LNCAP (cell line): ENCODE data around the gene SOX18.

ENCODE experiments used
- CTCF ChIP-seq: fragments of 450-650 bp; IDR thresholded peaks from 2 replicates; pipeline ENCODE4 v1.5.1; 2017; ENCODE audit warnings: mild to moderate bottlenecking

Gene SOX18

GRCh38 chr20:64082820-64083377 lies 33.5 kb upstream of the SOX18 start:
- no peak for TF ChIP-seq CTCF

GRCh38 chr20:64082126-64082731 lies 32.8 kb upstream of the SOX18 start:
- TF ChIP-seq CTCF: no peak

- TF ChIP-seq CTCF: no peak
These were observed 32.2 kb upstream of the SOX18 start for GRCh38 chr20:64081624-64081964.

- no peak for TF ChIP-seq CTCF
These were observed 31.6 kb upstream of the SOX18 start for GRCh38 chr20:64080813-64081623.

GRCh38 chr20:64080013-64080812 lies 30.8 kb upstream of the SOX18 start, which contains the start of gene OPRL1:
Gene OPRL1, plus strand, starts transcription at chr20:64080082. Its CDS starts 12,639 bp downstream, at chr20:64092721.
- TF ChIP-seq CTCF: no peak

GRCh38 chr20:64079273-64080012 lies 30.0 kb upstream of the SOX18 start, which contains the start of gene RGS19:
Gene RGS19, minus strand, starts transcription at chr20:64079518. Its CDS starts 2,632 bp downstream, at chr20:64076886.
- TF ChIP-seq CTCF: no peak

GRCh38 chr20:64078934-64079272 lies 29.5 kb upstream of the SOX18 start:
- no peak for TF ChIP-seq CTCF
